Stimulated activated naive CD8-positive, alpha-beta T cell treated with anti-CD3 and anti-CD28 coated beads, Interleukin-15, amount 100 ng/mL, for 72 hours (primary cell): ENCODE results near the gene CPED1.
"Not testable (repeated sequence)": the region's sequence is repeated elsewhere in the genome, so short reads cannot be mapped to it uniquely, and the experiment has no call there.

Experiments
- ATAC-seq: fragments of 150-1000 bp; cut with Tn5 transposase; 2 replicates; pipeline ENCODE4 v1.10.0; 2021; ENCODE audit warnings: mild to moderate bottlenecking, moderate library complexity
- DNase-seq, 2 donors: peaks; one replicate each; pipeline ENCODE4 v3.0.0; 2021 to 2022
- H3K27ac Mint-ChIP-seq, 2 donors: one replicate each; pipeline ENCODE4 v1.8.0; 2022; ENCODE audit warnings: mild to moderate bottlenecking in 2 of 2, mixed read lengths in 2 of 2, moderate library complexity in 2 of 2
- H3K27me3 Mint-ChIP-seq: one replicate; pipeline ENCODE4 v1.8.0; 2022; ENCODE audit warnings: mixed read lengths
- H3K4me1 Mint-ChIP-seq: one replicate; pipeline ENCODE4 v1.8.0; 2022; ENCODE audit warnings: mild to moderate bottlenecking, mixed read lengths
- H3K4me3 Mint-ChIP-seq, 2 donors: one replicate each; pipeline ENCODE4 v1.8.0; 2022; ENCODE audit warnings: mild to moderate bottlenecking in 2 of 2, mixed read lengths in 2 of 2, moderate library complexity in 1 of 2
- H3K9me3 Mint-ChIP-seq, 2 donors: one replicate each; pipeline ENCODE4 v1.8.0; 2022; ENCODE audit warnings: mixed read lengths in 2 of 2

The CPED1 gene

GRCh38 chr7:121182281-121182680, 193.8 kb downstream of the CPED1 start:
- DNase-seq (no peak), ATAC-seq (no peak)
- no peak overlapping the region for H3K27ac Mint-ChIP-seq
- no peak overlapping the region for H3K4me3 Mint-ChIP-seq
- peaks cover 0 to 7% of the 10 kb centered on the region in 2 donors for H3K9me3 Mint-ChIP-seq
- peaks cover 7% of the 10 kb centered on the region for H3K4me1 Mint-ChIP-seq
- H3K27me3 Mint-ChIP-seq = peaks cover 11% of the 10 kb centered on the region

GRCh38 chr7:121182902-121183301, 194.4 kb downstream of the CPED1 start:
- peaks cover 7% of the 10 kb centered on the region for H3K4me1 Mint-ChIP-seq
- peaks cover 8% of the 10 kb centered on the region for H3K27me3 Mint-ChIP-seq
- DNase-seq (no peak), ATAC-seq (no peak)
- H3K27ac Mint-ChIP-seq = no peak overlapping the region
- H3K4me3 Mint-ChIP-seq = no peak overlapping the region
- peaks cover 0 to 4% of the 10 kb centered on the region in 2 donors for H3K9me3 Mint-ChIP-seq

GRCh38 chr7:121183883-121184282, 195.4 kb downstream of the CPED1 start:
- ATAC-seq, DNase-seq, H3K27me3 Mint-ChIP-seq, H3K27ac Mint-ChIP-seq, H3K9me3 Mint-ChIP-seq, H3K4me3 Mint-ChIP-seq, H3K4me1 Mint-ChIP-seq: not testable (repeated sequence)

- Mint-ChIP-seq H3K27me3 (no peaks in the 10 kb centered on the region), H3K27ac (no peak overlapping the region), H3K4me3 (no peak overlapping the region), H3K9me3 (peaks cover 0 to 9% of the 10 kb centered on the region in 2 donors), H3K4me1 (no peaks in the 10 kb centered on the region)
- DNase-seq = no peak
- no peak for ATAC-seq
Measured at GRCh38 chr7:121186746-121187145, 198.2 kb downstream of the CPED1 start.

- H3K9me3 Mint-ChIP-seq = peaks cover 0 to 9% of the 10 kb centered on the region in 2 donors
Measured at GRCh38 chr7:121187222-121187621, 198.7 kb downstream of the CPED1 start.

GRCh38 chr7:121187676-121188075, 199.2 kb downstream of the CPED1 start:
- no peak overlapping the region for H3K27ac Mint-ChIP-seq
- H3K9me3 Mint-ChIP-seq = peaks cover 0 to 9% of the 10 kb centered on the region in 2 donors
- DNase-seq = no peak
- no peaks in the 10 kb centered on the region for H3K27me3 Mint-ChIP-seq
- ATAC-seq = no peak
- H3K4me1 Mint-ChIP-seq = no peaks in the 10 kb centered on the region
- H3K4me3 Mint-ChIP-seq = no peak overlapping the region

More at GRCh38 chr7:121187222-121187621, 198.7 kb downstream of the CPED1 start:
- Mint-ChIP-seq H3K27ac (no peak overlapping the region), H3K4me1 (no peaks in the 10 kb centered on the region), H3K4me3 (no peak overlapping the region), H3K27me3 (no peaks in the 10 kb centered on the region)
- DNase-seq (no peak), ATAC-seq (no peak)

- DNase-seq = no peak
- peaks cover 0 to 9% of the 10 kb centered on the region in 2 donors for H3K9me3 Mint-ChIP-seq
- ATAC-seq = no peak
- H3K27me3 Mint-ChIP-seq = no peaks in the 10 kb centered on the region
- H3K27ac Mint-ChIP-seq = no peak overlapping the region
- no peak overlapping the region for H3K4me3 Mint-ChIP-seq
- no peaks in the 10 kb centered on the region for H3K4me1 Mint-ChIP-seq
Measured at GRCh38 chr7:121192834-121193233, 204.3 kb downstream of the CPED1 start.

- no peaks in the 10 kb centered on the region for H3K9me3 Mint-ChIP-seq
- no peak for ATAC-seq
- peaks cover 8% of the 10 kb centered on the region for H3K27me3 Mint-ChIP-seq
- H3K27ac Mint-ChIP-seq = no peak overlapping the region
- no peaks in the 10 kb centered on the region for H3K4me1 Mint-ChIP-seq
- no peak for DNase-seq
- no peak overlapping the region for H3K4me3 Mint-ChIP-seq
Measured at GRCh38 chr7:121195010-121195409, 206.5 kb downstream of the CPED1 start.

GRCh38 chr7:121195874-121196273, 207.4 kb downstream of the CPED1 start:
- Mint-ChIP-seq H3K27me3 (peaks cover 13% of the 10 kb centered on the region), H3K4me1 (no peaks in the 10 kb centered on the region), H3K4me3 (no peak overlapping the region), H3K27ac (no peak overlapping the region), H3K9me3 (no peaks in the 10 kb centered on the region)
- ATAC-seq (no peak), DNase-seq (no peak)

GRCh38 chr7:121196286-121196685, 207.8 kb downstream of the CPED1 start:
- no peak overlapping the region for H3K27ac Mint-ChIP-seq
- DNase-seq = no peak
- H3K4me1 Mint-ChIP-seq = no peaks in the 10 kb centered on the region
- no peaks in the 10 kb centered on the region for H3K9me3 Mint-ChIP-seq
- no peak for ATAC-seq
- H3K27me3 Mint-ChIP-seq = peaks cover 18% of the 10 kb centered on the region
- H3K4me3 Mint-ChIP-seq = no peak overlapping the region

- Mint-ChIP-seq H3K4me1 (no peaks in the 10 kb centered on the region), H3K27ac (no peak overlapping the region), H3K9me3 (no peaks in the 10 kb centered on the region), H3K27me3 (peaks cover 25% of the 10 kb centered on the region), H3K4me3 (no peak overlapping the region)
- no peak for ATAC-seq
- no peak for DNase-seq
Measured at GRCh38 chr7:121197455-121197854, 208.9 kb downstream of the CPED1 start.

- Mint-ChIP-seq H3K4me3 (no peak overlapping the region), H3K27me3 (peaks cover 25% of the 10 kb centered on the region), H3K4me1 (no peaks in the 10 kb centered on the region), H3K9me3 (no peaks in the 10 kb centered on the region), H3K27ac (no peak overlapping the region)
- DNase-seq (no peak), ATAC-seq (no peak)
Measured at GRCh38 chr7:121198502-121198901, 210.0 kb downstream of the CPED1 start.

- Mint-ChIP-seq H3K27ac (no peak overlapping the region), H3K27me3 (peaks cover 25% of the 10 kb centered on the region), H3K4me3 (no peak overlapping the region), H3K9me3 (no peaks in the 10 kb centered on the region), H3K4me1 (no peaks in the 10 kb centered on the region)
- DNase-seq = no peak
- ATAC-seq = no peak
Measured at GRCh38 chr7:121202125-121202524, 213.6 kb downstream of the CPED1 start.

- no peak for ATAC-seq
Measured at GRCh38 chr7:121202834-121203233, 214.3 kb downstream of the CPED1 start.

GRCh38 chr7:121204537-121204936, 216.0 kb downstream of the CPED1 start:
- Mint-ChIP-seq H3K27me3 (peaks cover 17% of the 10 kb centered on the region), H3K4me1 (no peaks in the 10 kb centered on the region), H3K9me3 (no peaks in the 10 kb centered on the region), H3K27ac (no peak overlapping the region), H3K4me3 (no peak overlapping the region)
- ATAC-seq (no peak), DNase-seq (no peak)

More at GRCh38 chr7:121202834-121203233, 214.3 kb downstream of the CPED1 start:
- H3K27ac Mint-ChIP-seq = no peak overlapping the region
- DNase-seq = no peak
- H3K27me3 Mint-ChIP-seq = peaks cover 25% of the 10 kb centered on the region
- no peaks in the 10 kb centered on the region for H3K4me1 Mint-ChIP-seq
- no peak overlapping the region for H3K4me3 Mint-ChIP-seq
- no peaks in the 10 kb centered on the region for H3K9me3 Mint-ChIP-seq

GRCh38 chr7:121205777-121206176, 217.3 kb downstream of the CPED1 start:
- peaks cover 12% of the 10 kb centered on the region for H3K27me3 Mint-ChIP-seq
- DNase-seq = no peak
- H3K9me3 Mint-ChIP-seq = no peaks in the 10 kb centered on the region
- no peaks in the 10 kb centered on the region for H3K4me1 Mint-ChIP-seq
- ATAC-seq = no peak
- H3K27ac Mint-ChIP-seq = no peak overlapping the region
- H3K4me3 Mint-ChIP-seq = no peak overlapping the region

- H3K4me1 Mint-ChIP-seq = no peaks in the 10 kb centered on the region
- H3K4me3 Mint-ChIP-seq = no peak overlapping the region
- no peaks in the 10 kb centered on the region for H3K9me3 Mint-ChIP-seq
- DNase-seq (no peak), ATAC-seq (no peak)
- no peak overlapping the region for H3K27ac Mint-ChIP-seq
- no peaks in the 10 kb centered on the region for H3K27me3 Mint-ChIP-seq
Measured at GRCh38 chr7:121211253-121211652, 222.7 kb downstream of the CPED1 start.
